Measurements from ENCODE around the gene FGF14.

DNA sequence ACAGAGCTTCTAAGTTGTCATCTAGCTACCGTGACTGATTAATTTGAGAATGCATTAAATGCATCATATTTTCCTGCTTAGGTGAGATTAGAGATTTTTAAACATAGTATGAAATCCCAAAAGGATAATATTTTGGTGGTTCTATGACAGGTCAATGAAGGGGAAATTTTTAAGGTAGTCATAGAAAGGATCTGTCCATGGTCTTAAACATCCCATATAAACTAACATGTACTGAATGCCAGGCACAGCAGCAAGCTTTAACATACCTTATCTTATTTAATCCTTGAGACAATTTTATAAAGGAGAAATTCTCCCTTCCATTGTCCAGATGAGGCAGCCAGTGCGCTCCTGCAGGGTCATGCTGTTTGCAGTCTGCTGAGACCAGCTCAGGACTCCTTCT, 466.0 kb downstream of the FGF14 start:
- no peak for TF ChIP-seq POLR2A (IDR thresholded peaks at IDR 0.05)
- TF ChIP-seq, protein P1, sequence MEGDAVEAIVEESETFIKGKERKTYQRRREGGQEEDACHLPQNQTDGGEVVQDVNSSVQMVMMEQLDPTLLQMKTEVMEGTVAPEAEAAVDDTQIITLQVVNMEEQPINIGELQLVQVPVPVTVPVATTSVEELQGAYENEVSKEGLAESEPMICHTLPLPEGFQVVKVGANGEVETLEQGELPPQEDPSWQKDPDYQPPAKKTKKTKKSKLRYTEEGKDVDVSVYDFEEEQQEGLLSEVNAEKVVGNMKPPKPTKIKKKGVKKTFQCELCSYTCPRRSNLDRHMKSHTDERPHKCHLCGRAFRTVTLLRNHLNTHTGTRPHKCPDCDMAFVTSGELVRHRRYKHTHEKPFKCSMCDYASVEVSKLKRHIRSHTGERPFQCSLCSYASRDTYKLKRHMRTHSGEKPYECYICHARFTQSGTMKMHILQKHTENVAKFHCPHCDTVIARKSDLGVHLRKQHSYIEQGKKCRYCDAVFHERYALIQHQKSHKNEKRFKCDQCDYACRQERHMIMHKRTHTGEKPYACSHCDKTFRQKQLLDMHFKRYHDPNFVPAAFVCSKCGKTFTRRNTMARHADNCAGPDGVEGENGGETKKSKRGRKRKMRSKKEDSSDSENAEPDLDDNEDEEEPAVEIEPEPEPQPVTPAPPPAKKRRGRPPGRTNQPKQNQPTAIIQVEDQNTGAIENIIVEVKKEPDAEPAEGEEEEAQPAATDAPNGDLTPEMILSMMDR (IDR thresholded peaks at IDR 0.05), result no peak
